Cerebellar nuclear complex (tissue), 1 donor: Measurements from ENCODE around the gene PTPRM.

ENCODE experiments used
- DNase-seq, 2 experiments: peaks; one replicate each; lab custom pipeline; 2025; lab: John Stamatoyannopoulos, UW

The PTPRM gene

DNA sequence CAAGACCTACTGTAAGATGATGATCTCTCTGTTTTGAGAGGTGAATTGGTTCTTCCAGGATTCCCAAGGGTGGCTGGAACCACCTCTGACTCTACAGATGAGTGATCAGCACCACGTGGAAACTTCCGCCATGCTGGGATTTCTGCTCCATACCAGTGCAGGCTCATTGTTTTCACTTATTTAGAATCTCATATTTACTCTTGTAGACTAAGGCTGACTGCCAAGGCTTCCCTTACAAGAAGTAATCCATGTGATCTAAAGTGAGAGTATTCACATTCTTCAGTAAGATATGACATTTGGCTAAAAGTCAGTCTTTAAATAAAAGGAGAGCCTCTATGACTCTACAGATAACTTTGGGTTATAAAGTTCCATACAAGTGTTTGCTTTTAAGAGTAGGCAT lies 719.2 kb downstream of the PTPRM start:
- no peak for DNase-seq

DNA sequence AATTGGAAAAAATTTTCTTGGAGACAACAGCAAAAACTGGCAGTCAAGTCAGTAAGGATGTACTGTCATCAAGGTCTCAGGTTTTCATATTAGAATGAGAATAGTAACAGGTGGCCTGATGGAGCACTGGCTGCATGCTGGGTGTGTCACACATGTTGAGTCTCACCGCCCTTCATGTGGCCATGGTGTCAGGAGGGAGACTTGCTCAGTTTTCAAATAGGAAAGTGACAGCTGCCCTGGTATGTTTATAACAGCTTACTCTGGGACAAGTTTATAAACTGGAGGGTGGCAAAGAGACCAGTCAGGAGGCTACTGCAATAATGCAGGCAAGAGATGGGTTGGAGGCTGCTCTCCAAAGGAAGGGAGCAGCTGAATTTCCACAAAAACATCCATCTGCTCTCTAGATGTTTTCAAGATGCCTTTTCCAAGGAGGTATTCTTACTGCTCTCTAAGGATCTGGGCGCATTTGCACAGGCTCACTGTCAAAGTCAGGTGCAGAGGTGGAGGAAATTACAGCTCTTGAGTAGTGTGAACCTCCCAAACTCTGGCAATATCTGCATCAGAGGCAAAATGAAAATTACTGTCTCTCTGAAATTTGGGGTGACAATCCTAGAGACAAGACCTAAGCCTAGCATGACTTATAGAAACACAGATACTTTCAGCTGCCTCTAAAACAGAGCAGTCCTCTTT lies 720.2 kb downstream of the PTPRM start:
- DNase-seq, result no peak

DNA sequence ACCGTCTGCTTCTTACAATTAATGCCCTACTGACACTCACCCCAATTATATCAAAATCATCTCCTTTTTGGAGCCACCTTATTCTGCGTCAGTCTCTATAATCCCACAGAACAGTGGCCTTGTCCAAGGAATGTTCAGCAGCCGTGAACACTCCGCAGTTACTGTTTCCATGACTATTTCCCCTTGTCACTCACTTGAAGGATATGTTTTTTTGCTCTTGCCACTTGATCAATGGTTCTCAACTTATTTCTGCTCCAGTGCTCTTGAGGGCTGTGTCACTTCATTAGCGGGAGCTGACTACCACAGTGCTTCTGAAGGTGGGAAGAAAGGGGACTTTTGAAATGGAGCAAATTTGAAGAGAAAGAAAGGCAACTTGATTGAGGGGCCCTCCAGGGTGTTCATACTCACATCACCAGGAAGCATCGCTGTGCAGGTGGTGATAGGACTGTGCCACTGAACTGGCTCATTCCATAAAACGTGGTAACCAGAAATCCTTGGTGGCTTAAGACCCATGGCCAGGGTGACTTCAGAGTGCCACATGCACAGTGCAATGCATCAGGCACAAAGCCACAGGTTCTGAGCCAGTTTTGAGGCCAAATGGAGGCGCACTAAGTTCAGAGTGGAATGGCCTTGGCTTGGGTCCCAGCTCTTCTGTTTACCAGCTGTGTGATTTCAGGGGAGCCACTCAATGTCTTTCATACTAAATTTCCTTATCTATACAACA lies 721.5 kb downstream of the PTPRM start:
- no peak for DNase-seq

DNA sequence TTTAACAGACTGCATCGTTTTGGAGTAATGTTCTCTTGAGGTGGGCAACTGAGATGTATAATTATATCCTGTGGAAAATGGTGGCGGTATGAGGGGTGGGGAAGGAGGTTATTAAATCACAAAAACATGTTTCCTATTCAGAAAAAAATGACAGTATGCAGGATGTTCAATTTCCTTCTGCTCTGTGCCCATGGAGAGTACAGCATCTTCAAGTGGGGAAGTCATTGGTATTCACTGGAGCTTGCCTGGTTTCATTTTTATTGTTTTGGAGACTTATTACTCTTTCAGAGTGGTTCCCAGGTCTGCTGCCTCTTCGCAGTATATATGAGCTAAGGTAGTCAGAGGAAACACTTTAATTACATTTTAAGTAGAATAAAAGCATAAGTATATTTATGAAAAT lies 723.3 kb downstream of the PTPRM start:
- no peak for DNase-seq

DNA sequence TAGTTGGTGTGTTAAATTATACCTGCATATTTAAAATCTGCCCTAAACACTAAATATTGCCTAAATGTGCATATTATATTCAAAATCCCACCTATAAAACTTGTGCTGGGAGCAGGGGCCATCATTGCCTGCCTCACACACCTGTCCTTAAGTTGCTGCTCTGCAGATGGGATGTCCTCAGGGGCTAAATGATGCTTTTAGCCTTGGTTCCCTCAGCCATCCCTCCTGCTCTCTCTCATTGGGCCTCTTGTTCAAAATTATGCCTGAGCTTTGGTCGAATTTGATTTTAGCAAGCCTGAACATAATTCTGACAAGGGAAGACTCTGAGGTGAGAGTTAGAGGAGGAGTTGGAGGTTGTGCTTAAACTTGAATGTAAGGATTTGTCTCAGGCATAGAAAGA lies 723.8 kb downstream of the PTPRM start:
- no peak for DNase-seq

DNA sequence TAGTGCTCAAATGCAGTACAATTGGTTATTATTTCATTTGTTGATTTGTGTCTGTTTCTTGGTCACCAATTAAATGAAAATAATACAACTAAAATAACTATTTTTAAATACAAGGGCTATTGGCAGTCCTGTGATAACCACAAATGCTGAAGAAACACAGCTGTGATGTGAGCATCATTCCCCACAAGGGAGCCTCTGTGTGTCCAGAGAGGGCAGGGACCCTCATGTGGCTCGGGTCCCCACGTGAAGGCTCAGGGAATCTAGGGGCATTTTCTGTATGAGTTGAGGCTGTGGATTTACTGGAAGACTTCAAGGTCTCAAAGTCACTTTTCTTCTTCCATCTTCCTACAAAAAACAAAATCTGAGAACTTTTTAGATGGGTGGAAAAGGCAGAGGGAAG lies 726.1 kb downstream of the PTPRM start:
- DNase-seq, result no peak

DNA sequence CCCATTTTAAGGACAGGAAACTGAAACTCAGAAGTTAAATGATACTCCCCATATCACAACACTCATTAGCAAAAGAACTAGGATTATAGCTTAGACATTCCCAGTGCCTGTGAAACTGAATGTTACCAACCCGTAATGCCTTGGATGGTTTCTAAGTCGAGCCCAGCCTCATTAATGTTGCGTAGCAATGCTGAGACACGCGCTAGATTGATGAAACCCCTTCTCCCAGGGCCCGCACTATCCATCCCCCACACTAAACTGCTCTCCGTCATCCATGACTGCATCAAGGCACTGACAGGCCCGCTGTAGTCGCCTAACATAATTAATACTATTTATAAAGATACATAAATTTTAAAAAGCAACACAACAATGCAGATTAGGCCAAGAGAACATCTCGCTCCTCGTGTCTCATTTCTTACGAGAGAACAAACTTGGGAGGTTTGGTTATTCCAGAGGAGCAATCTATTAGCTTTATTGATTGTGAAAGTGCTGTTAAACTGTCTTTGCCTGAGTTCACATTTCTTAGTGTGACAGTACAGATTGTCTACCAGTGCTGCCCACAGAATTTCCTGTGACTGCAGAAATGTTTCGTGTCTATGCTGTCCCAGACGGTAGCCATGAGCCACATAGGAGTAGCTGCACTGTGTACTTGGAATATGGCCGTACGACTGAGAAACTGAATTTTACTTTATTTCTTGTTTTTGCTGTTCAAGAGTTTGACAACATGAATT lies 729.9 kb downstream of the PTPRM start:
- no peak for DNase-seq

DNA sequence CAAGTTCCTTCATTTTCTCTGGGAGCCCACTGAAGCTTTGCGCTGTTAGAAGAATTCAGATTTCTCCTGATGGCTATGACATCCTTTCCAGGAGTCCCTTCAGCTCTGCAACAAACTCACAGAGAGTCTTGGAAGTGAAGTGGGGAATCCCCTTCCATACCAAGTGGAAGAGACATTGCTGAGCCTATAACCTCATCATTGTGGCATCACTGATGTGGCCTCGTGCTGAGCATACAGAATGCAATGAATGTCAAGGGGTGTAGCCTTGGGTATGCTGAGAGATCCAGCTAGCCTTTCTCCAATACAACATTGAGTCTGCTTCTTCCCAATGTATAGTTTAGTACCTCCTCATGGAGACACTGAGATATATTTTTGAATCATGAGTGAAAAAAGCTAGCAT lies 731.1 kb downstream of the PTPRM start:
- no peak for DNase-seq

DNA sequence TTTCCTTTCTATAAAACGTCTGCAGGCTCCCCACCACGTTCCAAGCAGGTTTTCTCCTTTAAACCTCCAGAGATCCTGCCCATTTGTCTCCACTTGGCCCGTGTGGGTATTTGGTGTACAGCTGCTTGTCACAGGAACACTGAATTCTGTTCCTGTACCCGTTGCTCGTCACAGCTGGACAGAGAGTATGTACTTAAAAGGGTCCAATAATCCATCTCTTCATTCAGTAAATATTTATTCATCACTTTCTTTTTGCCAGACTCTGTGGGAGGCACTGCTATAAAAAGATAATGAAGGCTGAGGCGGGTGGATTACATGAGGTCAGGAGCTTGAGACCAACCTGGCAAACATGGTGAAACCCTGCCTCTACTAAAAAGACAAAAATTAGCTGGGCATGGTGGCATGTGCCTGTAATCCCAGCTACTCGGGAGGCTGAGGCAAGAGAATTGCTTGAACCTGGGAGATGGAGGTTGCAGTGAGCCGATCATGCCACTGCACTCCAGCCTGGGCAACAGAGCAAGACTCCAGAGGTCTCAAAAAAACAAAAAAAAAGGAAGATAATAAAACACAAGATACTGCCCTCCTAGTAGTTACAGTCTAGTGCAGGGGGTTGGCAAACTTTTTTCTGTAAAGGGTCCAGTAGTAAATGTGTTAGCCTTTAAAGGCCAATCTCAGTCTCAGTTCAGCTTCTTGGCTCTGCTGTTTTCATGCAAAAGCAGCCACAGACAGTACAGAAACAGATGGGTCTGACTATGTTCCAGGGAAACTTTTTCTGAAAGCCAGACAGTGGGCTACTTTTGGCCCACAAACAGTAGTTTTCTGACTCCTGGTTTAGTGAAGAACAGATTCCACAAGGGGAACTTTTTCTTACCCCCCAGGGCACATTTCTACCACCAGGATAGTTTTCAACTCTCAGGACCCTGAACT lies 732.2 kb downstream of the PTPRM start:
- no peak for DNase-seq

DNA sequence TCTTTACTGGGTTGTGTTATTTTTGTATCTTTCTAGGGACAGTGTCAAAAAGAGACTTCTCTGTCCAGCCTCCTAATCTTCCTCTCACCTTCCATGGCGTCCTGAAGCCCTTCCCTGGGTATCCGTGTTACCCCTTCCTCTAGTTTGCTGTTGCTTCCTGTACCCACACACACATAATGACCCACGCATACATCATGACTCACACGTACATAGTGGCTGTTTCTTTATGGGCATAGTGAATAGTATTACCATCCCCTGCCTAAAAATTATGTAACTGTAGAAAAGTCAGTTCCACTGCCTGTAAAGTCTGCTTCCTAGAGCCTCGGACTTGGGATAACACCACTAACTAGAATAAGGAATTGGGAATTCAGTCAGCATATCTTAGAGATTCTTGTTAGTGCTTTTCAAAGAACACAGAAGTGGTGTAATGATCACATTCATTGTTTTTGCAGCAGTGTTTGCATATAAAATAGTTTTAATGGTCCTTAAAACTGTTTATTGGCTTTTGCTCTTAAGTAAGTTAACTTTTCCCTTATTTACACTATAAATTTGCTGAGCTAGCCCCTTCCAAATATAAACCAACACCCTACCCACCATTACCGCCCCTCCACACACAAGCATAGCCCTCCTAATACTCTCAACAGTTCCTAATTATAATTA lies 733.8 kb downstream of the PTPRM start:
- no peak for DNase-seq

DNA sequence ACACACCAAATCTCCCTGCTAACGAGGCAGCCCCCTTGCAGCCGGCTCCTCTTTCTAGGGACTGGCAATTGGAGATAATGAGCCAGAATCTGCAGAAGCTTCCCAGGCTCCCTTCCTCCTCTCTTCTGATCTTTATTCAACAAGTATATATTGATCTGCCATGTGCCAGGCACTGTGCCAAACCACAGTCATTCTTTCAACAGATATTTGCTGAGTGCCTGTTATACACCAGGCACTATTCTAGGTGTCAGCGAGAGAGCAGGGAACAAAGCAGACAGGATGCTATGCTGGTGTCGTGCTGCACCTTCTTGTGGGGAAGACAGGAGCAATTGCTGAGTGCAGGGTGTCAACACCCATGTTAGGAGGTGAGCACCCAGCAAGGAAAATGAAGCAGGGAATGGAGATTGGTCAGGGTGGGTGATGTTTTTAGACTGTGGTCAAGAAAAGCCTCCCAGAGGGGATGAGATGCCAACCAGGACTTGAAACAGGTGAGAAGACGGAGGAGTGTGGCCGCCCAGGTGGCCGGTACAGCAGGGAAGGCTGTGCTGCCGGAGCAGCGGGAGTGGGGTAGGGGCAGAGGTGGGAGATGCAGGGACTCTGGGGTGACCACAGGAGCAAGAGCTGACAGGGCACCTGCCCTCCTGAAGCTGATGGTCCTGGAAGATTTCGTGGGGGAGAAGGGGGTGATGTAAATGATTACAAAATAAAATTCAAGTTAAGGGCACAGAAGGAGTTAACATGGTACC lies 734.5 kb downstream of the PTPRM start:
- no peak for DNase-seq

DNA sequence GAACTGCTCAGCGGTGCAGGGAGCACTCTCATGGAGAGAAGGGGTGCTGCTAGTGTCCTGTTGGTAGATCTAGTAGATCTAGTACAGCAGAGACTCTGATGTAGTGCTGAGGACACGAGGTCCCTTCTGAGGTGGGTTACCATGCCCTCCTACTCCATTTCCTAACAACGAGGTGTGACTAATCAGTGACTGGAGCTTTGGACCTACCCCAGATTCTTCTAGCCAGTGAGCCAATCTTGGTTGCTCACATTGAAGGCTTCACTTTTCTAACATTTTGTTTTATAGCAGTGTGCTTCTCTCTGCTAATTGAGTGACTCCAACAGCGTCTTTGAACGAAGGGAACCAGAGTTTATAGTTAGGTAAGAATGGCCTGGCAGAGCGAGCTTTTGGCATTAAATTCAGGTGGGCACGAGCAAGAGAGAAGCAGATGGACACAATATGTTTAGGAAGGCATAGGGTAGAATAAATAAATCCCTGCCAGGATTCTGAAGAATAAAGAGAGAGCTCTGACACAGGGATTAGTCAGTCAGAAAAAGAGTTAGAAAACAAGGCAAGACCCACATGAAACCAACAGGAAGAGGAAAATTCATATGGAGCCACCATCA lies 736.1 kb downstream of the PTPRM start:
- no peak for DNase-seq

DNA sequence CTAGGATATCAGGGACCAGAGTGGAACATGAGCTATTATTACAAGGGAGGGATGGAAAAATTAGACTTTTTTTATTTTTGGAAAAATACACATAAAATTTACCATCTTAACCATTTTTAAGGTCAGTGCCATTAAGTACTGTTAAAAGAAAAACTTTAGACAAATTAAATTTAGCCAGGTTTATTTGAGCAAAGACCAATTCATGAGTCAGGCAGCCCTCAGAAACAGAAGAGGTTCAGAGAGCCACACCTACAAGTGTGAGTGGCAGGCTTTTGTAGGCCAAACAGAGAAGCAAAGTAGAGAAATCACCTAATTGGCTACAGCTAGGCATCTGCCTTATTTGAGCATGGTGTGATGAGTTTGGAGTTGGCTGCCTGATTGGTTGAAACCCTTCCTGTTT lies 740.8 kb downstream of the PTPRM start:
- no peak for DNase-seq

DNA sequence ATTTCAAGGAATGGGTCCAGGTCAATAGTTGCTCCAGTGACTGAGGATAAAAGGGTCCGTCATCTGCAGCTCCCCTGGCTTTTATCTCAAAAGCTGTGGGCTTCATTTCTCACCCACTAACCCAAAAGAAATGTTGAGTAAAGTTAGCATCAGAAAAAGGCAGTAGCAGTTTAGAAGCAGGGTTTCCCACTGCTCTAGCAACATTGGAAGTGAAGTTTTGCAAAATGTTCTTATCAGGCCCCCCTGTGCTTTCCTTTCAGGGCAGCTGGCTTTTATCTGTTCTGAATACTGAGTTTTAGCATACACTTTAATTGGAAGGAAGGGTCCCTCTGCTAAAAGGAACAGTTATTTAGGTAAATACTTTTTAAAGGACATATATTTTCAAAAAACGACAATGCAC lies 745.9 kb downstream of the PTPRM start:
- no peak for DNase-seq

DNA sequence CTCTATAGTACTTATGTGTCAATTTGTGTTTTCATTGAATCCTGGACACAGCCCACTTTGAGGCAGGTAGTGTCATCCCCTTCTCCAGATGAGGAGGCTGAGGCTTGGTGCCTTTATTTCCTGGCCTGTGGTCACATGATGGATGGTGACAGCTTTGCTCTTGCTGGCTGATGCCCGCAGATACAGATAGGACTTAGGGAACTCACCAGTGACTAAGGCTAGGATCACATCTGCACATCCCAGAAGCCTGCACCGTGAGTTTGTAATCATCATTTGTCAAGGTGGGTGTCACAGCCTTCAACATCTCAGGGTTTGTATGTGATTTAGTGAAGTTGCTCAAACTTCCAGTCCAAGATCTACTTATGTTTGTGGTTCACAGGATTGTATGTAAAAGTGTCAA lies 747.0 kb downstream of the PTPRM start:
- no peak for DNase-seq

DNA sequence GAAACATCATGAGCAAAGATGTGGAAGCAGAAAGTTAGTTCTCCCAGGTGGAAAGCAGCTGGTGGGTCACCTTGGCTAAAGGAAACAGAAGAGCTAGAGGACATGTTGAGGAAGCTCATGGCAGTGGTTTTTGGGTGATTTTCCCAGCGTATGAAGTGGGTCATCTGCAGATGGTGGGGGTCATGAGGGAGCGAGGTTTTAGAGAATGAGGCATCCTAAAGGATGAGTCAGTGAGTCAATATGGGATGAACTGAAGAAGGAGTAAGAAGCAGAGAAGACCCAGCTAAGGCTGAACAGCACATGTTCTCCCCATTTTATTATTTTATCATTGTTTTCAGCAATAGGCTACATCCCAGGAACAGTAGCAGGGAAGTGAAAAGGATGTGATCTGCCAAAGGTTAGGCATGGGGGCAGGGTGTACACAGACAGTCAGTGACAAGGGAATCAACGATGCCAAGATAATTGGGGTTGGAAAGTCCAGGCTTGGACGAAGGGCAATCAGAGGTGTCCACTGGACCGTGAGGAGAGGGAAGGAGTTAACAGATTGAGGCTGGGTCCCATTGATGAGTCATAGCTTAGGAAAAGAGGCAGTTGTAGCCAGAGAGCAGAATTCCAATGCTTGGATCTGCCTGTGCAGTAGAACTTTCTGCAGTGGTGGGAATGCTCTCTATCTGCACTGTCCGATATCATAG lies 752.8 kb downstream of the PTPRM start:
- no peak for DNase-seq

DNA sequence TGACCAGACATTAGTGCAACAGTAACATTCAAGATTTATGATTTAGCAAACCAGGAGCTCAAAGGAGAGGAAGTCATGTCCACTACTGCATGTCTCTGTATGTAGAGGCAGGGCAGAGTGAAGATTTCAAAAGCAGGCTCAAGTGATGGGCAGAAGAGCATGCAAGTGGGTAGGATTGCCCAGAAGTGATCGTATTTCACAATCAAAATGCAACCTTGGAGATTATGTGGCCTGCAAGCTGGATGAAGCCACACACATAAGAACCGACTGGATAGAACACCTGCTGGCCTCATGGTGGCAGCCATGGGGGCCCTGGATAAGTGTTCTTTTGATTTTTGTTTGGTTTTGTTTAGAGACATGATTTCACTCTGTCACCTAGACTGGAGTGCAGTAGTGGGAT lies 755.4 kb downstream of the PTPRM start:
- DNase-seq, result no peak

DNA sequence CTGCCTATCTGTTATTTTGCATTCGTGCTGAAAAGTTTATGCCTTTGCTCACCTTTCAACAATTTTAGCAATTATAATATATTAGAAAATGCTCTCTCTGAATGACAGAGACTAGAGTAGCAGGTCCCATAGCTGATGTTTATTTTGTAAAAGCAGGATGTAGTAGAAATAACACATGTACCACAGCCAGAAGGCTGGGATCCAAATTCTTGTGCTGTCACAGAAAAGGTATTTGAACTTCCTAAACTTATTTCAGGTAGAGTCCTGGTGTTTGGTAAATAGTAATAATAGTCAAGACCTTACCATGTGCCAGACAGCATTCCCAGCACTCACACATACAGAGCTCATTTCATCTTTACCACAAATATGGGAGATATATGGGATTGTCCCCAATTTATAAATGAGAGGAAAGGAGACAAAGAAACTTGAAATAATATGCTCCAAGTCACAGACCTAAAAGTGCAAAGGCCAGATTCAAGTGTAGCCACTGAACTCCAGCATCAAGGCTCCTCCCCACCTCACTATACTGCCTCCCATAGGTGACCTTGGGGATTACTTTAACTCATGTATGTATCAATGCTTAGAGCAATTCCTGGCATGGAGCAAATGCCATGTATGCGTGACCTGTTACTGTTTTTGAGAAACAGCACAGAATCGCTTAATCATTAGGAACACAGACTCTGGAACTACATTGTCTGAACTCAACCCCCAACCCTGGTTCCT lies 757.4 kb downstream of the PTPRM start:
- DNase-seq, result no peak

DNA sequence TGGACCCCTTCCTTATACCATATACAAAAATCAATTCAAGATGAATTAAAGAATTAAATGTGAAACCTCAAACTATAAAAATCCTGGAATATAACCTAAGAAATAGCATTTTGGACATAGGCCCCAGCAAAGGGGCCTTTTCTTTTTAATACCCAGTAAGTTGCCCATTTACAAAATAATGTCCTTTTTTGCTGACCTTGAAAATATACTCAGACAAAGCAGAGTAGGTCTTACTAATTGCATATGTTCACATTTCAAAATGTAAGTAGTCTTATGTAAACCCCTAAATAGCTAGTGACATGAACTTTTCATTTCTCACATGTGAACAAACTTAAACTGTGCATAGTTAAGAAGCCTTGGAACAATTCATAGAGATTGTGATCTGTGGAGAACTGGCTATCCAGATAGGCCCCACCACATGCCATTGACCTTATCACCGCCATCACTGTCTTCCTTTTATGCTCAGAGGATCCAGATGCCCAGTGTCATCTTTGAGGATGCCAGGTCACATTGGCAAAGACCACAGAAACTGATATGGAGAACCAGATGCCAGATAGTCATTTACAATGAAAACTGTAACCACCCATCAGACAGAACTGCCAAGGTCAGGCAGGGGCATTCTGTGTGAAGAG lies 759.8 kb downstream of the PTPRM start:
- DNase-seq, result no peak
